ENCODE results near the gene TCTN1.
"Not testable (repeated sequence)": the region's sequence is repeated elsewhere in the genome, so short reads cannot be mapped to it uniquely, and the experiment has no call there.

TCTN1 gene

DNA sequence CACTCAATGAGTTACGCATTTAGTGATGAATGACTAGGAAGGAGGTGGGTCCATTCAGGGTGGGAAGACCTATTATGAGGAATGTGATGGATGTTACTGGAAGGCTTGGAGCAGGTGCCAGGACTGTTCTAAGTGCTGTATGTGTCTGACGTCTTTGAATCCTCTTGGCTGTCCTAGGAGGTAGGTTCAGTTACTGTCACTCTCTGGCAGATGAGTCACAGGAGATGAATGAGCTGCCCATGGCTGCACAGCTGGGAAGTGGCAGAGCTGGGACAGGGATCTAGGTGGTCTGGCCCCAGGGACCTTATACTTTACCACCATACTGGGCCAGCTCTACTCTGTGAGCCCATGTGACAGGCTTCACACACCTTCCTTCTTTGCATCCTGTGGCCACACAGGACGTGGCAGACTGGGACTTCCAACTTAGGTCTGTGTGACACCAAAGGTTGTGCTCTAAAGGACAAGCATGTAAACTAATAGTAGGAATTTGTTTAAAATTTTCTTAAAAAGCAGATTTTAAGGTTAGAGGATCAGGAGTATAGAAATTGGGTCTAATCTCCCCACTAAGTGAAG lies 24.0 kb downstream of the TCTN1 start:
- in situ Hi-C loops (cut with MboI; ENCODE audit: low sequenced_read_pairs) = no loop called here

DNA sequence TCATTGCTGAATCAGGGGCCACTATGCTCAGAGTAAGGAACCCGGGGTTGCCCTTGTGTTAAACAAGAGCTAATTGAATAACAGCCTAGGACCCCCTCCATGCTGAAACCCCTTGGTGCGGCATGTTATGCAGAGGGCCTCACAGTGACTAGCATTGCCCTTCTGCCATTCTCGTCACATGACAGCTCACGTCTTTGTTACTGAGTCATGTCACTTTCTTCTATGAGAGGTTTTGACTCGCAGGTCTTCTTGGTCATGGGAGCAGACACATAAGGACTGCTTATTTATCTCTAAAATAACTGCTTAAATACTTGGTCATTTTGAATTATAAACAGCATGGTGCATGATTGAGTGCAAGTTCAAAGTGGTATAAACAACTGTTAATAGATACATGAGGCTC lies 24.9 kb downstream of the TCTN1 start:
- in situ Hi-C loops (cut with MboI; ENCODE audit: low sequenced_read_pairs) = no loop called here

DNA sequence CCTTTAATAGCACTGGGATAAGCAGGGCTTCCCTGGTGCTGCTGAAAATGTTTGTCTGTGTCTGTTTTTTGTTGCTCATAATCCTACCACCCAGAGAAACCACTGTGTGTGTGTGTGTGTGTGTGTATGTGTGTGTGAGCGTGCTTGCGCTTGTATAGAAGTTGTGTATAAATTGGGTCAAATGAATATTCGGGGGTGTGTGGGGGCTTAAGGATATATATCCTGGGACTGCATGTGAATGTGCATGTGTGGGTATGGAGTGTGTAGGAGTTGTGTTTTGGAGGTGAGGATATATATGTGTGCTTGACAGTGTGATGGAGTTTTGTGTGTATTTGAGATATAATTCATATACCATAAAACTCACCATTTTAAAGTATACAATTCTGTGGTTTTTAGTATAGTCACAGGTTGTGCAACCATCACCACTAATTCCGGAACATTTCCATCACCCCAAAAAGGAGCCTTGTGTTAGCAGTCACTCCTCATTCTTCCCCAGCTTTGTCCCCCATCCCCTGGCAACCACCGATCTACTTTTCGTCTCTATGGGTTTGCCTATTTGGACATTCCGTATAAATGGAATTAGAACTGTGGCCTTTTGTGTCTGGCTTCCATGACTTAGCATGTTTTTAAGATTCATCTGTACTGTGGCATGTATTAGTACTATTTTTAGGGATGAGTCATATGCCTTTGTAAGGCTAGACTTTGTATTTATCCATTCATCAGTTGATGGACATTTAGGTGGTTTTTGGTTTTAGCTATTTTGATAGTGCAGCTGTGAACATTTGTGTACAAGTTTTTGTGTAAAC lies 25.6 kb downstream of the TCTN1 start:
- in situ Hi-C loops (cut with MboI; ENCODE audit: low sequenced_read_pairs) = no loop called here

DNA sequence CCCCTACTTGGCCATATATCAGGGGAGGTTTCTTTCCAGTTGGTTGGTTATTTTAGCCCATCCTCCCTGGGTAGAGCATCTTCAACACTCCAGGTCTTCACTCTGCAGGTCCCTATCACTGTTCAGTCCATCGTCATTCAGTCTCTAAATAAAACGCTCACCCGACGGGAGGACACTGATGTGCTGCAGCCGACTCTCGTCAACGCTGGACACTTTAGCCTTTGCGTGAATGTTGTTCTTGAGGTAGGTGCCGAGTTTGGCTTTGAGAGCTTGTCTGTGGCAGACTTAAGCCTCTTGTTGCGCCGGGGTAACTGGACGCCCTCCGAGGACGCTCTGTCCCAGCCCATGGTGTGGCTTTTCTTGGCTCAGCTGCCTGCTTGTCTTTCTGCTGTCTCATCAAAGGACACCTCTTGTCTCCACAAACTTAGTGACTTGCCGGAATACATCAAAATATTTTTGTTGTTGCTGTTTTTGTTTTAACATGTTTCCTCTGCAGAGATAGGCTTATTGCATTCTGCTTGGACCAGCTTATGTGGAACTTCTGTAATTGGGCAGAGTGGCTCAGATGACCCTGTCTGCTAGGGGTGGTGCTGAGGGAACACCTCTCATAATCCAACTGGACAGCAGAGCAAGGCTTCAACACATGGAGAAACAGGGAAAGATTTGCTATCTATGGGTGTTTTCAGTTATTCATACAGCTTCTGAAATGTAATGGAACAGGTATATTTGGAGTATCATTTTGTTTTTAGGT lies 26.5 kb downstream of the TCTN1 start:
- in situ Hi-C loops (cut with MboI; ENCODE audit: low sequenced_read_pairs) = no loop called here

DNA sequence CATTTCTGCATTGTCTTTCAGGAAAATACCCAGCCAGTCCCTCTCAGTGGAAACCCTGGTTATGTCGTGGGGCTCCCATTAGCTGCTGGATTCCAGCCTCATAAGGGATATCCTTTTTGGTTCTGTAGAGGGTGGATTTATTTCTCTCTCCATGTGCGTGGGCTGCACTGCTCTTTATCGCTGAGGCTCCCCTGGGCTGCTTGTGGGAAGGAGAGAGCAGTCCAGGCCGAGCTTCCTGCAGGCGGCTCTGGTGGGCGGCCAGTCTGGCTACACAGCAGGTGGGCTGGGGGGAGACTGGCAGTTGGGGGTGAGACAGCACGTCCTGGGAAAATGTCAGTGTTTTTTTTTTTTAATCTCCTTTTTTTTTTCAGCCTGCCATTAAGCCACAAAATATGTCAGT lies 27.6 kb downstream of the TCTN1 start:
- in situ Hi-C loops (cut with MboI; ENCODE audit: low sequenced_read_pairs) = no loop called here

DNA sequence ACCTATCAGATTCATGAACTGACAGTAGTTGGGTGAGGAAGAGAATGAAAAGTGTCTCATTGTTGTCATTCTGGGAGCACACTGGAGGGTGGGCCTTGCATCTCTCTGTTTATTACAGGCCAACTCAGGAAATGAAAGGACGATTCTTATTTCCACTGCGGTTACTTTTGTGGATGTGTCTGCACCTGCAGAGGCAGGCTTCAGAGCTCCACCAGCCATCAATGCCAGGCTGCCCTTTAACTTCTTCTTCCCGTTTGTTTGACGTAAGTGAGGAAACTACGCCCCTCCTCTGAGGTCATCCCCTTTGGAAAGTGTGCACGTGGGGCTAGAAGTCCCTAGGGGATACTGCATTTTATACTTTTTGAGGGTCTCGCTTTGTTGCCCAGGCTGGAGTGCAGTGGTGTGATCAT lies 33.7 kb downstream of the TCTN1 start:
- in situ Hi-C loops (cut with MboI; ENCODE audit: low sequenced_read_pairs) = no loop called here

DNA sequence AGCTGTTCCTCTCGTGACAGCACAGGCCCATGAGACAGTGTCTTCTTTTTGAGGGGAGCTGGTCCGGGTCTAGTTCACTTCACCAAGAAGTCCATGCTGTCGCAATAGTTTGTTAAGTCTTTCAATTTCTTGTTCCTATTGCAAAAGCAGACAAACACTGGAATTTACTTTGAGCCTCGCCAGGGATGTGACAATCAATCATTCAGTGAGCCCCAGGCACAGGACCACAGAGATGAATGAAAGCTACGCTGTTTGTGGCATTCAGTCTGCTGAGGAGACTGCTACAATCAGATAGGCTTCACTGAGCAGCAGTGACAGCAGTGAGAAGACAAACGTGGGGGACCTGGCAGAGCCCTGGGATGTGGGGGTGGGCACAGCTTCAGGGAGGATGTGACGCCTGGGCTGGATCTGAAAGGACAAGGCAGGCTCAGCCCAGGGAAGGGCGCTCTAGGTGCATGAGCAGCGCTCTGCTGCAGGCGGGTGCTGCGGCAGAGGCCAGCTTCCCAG lies 35.5 kb downstream of the TCTN1 start:
- in situ Hi-C loops (cut with MboI; ENCODE audit: low sequenced_read_pairs) = no loop called here

DNA sequence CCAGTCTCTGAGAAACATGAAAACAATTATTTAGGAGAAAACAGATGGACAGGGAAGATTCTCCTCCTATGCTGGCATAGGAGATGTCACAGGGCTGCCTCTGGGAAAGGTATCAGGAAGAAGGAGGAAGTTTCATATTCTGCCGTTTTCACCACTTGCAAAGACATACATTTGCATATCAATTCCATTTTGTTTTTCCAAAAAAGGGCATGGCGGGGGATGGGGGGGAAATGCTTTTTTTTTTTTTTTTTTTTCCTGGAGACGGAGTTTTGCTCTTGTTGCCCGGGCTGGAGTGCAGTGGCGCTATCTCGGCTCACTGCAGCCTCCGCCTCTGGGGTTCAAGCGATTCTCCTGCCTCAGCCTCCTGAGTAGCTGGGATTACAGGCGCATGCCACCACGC lies 40.3 kb downstream of the TCTN1 start:
- in situ Hi-C loops (cut with MboI; ENCODE audit: low sequenced_read_pairs) = not testable (repeated sequence)

DNA sequence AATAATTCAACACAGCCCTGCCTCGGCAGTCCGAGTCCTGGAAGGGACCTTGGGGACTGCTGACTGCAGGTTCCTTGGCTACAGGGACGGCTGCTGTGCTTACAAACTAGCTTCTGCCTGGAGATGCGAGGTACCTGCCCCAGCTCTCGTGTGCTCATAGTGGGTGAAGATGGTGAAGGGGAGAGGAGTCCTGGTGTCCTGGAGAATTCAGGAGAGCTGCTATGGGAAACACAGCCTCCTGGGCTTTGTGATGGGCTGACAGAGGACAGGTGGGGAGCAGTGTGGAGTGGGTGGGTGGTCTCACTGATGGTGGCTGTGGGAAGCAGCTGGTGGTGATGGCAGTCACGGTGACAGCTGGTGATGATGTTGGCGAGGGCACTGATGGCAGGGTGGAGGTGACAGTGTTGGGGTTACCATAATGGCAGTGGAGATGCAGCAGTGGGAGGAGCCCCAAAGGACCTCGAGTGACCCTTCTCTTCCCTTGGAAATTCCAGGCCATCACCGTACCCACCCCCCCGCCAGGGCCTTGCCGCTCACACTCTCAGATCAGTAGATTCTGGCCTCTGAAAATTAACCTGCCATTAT lies 42.2 kb downstream of the TCTN1 start:
- in situ Hi-C loops (cut with MboI; ENCODE audit: low sequenced_read_pairs) = no loop called here

DNA sequence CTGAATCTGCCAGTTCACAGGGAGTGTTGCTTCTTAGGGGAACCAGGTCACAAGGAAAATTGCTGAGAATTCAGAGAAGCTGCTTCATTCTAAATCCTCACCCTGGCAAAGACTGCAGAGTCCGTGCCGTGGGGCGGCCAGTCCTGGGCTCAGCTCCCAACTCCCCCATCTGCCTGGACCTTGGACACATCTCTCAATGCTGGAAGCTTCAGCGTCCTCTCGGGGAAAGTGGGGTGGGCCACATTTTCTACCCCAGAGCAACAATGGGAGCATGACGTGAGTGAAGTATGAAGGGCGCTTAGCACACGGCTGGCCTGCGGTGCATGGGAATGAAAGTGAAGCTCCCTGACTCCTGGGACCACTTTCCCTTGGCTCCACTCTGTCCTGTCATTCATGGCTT lies 43.8 kb downstream of the TCTN1 start:
- in situ Hi-C loops (cut with MboI; ENCODE audit: low sequenced_read_pairs) = no loop called here

DNA sequence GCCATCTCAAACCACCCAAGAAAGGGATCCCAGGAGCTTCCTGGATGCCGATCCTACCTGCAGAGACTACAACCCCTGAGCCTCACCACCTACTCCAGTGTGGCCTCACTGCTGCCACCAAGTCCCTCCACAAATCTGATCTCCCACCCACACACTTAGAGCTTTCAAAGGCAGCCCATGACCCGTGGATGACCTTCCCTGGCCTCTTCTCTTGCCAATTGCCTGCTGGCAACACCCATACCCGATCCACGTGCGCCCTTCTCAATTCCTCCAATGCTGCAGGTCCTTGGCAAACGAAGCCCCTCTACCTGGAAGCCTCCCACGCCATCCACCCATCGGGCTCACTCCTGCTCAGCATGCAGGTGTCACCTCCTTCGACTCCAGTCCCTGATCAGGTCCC lies 44.3 kb downstream of the TCTN1 start:
- in situ Hi-C loops (cut with MboI; ENCODE audit: low sequenced_read_pairs) = no loop called here

DNA sequence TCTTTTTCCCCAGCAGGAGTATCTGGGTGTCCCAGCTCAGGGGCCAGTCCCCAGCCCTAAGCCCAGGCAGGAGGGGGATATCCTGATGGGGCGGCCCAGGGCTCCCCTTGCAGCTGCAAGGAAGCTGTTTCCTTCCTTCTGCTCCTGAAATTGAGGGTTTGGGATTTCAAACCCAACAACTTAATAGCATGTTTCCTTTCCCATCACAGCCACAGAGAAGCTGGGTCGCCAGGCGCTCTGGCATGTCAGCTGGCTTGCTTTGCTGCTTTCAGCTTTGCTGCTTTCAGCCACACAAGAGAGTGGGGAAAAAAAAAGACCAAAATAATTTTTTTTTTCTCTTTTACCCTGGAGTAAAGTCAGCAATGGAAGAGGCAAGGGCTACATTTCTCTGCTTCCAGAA lies 44.9 kb downstream of the TCTN1 start:
- in situ Hi-C loops (cut with MboI; ENCODE audit: low sequenced_read_pairs) = no loop called here

DNA sequence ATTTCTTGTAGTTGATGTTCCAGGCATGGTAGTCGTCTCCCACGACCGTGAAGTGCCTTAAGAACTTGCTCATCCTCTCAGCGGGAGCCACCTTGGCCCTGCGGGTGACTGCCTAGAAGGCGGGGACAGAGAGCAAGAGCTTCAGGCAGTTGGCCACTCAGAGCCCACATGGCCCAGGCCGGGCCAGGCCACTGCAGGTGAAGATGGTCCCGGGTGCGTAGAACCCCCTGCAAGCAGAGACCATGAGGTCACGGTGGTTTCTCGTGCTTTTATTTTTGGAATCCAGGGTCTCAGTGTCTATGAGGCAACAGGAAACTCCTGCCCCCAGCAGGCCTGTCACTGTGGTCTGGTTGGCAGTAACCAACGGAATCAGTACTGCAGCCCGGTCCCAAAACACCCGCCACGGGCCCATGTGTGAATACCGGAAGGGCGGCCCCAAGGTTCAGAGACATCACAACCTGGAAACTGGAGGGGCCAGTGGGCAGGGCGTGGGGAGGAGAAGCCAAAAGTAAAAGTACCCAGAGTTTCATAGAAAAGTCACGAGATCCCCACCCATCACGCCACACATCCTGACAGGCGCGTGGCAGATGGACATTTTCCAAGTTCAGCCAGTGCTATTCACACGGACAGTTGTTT lies 47.5 kb downstream of the TCTN1 start:
- in situ Hi-C loops (cut with MboI; ENCODE audit: low sequenced_read_pairs) = no loop called here

DNA sequence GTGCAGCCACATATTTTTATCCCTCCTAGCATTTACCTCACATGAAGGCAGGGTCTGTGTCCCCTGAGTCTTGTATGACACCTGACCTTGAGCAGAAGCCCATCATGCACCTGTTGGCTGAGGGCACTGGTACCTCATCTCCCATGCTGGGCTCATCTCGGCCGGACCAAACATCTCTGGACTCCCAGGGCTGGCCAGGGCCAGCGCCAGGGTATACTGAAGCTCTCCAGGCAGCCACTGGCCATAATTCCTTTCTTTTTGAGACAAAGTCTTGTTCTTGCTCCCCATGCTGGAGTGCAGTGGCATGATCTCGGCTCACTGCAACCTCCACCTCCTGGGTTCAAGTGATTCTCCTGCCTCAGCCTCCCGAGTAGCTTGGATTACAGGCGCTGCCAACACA lies 53.0 kb downstream of the TCTN1 start:
- in situ Hi-C loops (cut with MboI; ENCODE audit: low sequenced_read_pairs) = no loop called here

DNA sequence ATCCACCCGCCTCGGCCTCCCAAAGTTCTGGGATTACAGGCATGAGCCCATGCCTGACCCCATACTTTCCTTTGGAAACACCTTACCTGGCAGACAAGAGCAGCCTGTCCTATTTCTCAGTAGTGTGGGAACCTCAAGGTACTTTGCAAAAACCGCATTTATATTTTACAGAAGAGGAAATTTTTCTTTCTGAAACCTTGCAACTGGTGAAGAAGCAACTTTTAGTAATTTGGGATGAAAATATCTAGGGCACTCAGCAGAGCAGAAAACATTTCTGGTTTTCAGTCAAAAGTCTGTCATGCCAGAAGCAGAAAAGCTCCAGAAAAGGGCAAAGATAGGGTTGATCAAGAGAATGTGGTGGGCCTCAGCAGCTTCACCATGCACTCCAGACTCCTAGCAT lies 53.7 kb downstream of the TCTN1 start:
- in situ Hi-C loops (cut with MboI; ENCODE audit: low sequenced_read_pairs) = no loop called here

DNA sequence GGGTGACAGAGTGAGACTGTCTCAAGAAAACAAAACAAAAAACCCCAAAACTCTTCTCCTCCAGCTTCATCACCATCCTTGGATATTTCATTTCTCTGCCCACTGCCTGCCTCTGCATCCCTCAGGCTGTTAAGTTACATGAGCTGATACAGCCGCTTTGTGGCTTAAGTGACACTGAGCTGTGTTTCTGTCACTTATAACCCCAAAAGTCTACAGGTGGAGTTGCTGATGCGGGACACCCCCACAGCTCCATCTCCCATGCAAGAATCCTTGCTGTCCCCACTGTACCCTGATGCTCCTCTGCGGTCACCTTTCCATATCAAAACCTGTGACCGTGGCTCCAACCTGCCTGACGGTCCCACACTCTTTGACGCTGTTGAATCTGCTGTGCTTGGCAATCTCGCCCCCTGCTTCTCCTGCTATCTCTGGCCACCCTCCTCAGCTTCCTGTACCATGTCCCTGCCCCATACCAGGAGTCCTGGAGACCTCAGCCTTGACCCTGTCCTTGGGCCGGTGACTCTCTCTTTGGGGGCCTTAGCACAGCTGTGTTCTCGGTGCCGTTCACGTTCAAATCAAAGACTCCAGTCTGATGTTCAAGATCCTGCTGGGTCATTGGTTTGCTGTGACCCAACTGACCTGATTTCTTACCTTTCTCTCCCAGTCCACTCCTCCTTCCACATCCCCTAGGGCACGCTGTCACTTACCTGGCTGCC lies 54.7 kb downstream of the TCTN1 start:
- in situ Hi-C loops (cut with MboI; ENCODE audit: low sequenced_read_pairs) = no loop called here

DNA sequence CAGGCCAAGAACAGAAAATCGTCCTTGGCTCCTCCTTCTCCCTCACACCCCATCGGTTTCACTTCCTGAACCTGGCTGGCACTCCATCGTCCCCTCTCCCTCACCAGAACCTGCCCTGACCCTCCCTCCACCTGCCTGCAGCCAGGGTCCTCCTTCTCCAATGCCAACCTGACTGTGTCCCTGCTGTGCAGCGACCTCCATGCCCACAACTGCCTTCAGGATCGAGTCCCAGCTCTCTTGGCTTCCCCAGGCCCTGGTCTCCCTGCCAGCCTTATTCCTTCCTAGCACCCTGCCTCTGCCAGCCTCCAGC lies 55.2 kb downstream of the TCTN1 start:
- in situ Hi-C loops (cut with MboI; ENCODE audit: low sequenced_read_pairs) = no loop called here

DNA sequence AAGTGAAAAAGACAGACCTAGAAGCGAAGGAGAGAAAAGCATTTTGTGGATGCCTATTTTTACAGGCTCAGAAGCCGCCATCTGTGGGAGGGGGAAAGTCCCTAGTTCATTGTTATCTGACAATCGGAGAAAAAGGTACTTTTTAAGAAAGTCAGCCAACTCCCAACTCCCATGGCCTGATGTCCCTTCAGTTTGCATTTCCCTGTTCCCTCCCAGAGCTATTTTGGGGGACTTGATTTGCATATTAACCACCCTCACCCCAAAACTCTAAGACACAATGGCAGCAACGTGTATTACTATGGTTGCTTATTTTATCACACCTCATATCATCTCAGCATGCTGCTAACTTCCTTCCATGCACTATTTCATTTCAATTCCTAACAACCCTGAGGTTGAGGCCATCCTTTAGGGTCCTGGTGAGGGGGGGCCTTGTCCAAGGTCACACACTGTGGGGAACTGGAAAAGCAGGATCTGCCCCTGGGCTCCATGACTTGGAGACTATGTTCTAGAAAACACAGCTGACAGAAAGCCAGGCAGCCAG lies 56.3 kb downstream of the TCTN1 start:
- in situ Hi-C loops (cut with MboI; ENCODE audit: low sequenced_read_pairs) = no loop called here

DNA sequence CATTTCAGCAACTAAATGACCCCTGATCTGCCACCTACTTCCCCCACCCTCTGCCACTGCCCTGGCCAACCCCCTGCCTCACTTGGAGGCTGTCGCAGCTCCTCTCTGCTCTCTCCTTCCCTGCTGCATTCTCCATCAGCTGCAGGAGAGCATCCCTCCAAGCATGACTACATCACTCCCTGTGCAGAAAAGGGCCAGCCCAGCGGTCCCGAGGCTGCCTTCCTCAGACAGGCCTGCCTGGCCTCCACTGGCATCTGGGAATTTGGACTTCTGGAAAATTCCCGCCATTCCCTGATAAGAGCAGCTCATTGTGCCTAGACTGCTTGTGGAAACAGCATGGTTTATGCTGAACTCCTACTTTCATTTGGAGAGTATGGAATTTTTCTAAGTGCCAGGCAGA lies 62.2 kb downstream of the TCTN1 start:
- in situ Hi-C loops (cut with MboI; ENCODE audit: low sequenced_read_pairs) = no loop called here

DNA sequence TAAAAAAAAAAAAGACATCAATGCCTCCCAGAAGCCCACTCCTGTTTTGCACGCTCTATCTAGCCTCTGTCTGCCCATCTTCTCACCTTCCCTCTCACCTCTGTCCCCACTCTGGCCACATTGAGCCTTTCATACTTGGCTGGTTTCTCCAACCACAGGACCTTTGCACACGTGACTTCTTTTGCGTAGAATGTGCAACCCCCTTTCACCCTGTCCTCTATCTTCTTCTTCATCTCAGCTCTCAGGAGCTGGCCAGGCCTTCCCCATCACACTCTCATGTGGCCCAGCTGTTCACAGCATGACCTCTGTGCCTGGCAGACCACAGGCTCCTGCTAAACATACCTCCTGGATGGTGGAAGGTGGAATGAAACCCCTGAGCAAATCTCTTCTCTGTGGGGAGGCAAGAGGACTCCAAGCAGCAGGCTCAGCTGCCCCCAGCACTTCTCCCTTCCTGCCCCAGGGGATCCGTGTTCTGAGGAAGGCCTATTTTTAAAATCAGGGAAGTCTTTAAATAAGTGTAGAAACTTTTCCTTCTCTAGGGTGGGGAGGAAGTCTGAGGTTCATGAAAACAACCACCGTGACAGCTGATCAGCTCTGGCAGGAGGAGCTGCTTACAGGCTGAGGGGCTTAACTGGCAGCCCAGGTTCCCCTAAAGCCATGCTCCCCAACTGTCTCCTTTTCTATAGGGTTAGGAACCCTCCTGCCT lies 63.4 kb downstream of the TCTN1 start:
- in situ Hi-C loops (cut with MboI; ENCODE audit: low sequenced_read_pairs) = no loop called here

Data from hTERT RPE-1 (cell line).